K562 (cell line): ENCODE data around the gene RPL10A. TPM values are rescaled to one million over a fixed set of nuclear protein-coding genes. Genes with fewer than 3 reads are reported as not detected.

Source experiments
- polyA plus RNA-seq, 8 experiments: library from polyadenylated mRNA; depleted of rRNA in 4 of 8; stranded (reverse) in 5 of 8; unstranded in 3 of 8; fragments of >200 nt; fragmentation: Nextera tagmentation in 2 of 8; fragmentation: Illumina TruSeq in 1 of 8; extraction: Ambion mirVana in 2 of 8; extraction: Trizol in 1 of 8; gene quantifications; 2 replicates each; pipeline versions ENCODE4 v1.2.1 to v1.2.3, GENCODE V29; 2011 to 2014; ENCODE audit warnings: inconsistent platforms in 1 of 8, missing spikeins in 1 of 8
- total RNA-seq, 7 experiments: library from RNA; depleted of rRNA in 6 of 7; stranded (reverse); fragments of >200 nt in 6 of 7; fragmentation: Illumina TruSeq in 2 of 7; extraction: Trizol in 2 of 7; gene quantifications; 2 replicates each; pipeline versions ENCODE4 v1.2.1 to v1.2.3, GENCODE V29; 2011 to 2021; ENCODE audit warnings: low replicate concordance in 1 of 7
- TF ChIP-seq, protein P1 (sequence below): fragments of 200-600 bp; sonication (generic); IDR thresholded peaks from one replicate; pipeline ENCODE4 v1.6.1; 2012; ENCODE audit warnings: mild to moderate bottlenecking, low read depth, low read length, inconsistent platforms

Gene RPL10A
- total and polyA plus RNA-seq, 9 of the 15 experiments (the other 6 are each of a cell fraction or from before 2014, with no cell fraction given), result 1,589 to 3,237 (median 2,116) TPM

DNA sequence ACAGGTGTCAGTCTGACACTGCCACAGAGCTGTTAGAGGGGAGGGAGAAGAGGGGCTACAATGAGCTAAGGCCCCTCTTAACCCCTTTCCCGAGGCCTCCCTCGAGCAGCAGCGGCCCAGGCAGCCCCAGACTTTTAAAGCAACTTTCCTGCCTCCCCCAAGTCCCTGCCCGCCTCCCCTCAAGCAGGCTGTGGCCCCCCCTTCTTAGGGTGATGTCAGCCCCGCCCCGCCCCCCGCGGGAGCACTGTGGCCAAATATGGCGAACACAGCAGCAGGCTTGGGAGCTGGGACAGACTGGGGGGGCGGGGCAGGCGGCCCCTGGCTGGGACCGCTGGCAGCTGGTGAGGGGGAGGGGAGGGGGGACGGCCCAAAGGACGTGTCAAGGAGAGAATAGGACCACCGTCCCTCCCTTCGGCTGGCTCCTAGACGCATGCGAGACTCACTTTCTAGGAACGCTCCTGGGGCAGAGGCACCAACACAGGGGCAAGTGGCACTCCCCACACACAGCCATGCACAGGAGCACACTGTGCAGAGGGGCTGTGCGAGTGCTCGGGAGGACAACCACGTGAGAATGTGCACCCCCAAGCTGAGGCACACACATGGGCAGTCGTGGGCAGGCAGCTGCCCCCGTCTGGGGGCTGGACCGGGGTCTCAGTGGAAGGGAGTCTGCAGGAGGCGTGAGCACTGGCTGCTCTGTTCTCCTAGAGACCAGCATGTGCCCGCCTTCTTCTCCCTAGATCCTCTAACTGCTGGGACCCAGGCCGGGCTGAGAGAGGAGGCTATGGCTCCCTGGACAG, 22.0 kb downstream of the RPL10A start (continued):
- TF ChIP-seq, protein P1, sequence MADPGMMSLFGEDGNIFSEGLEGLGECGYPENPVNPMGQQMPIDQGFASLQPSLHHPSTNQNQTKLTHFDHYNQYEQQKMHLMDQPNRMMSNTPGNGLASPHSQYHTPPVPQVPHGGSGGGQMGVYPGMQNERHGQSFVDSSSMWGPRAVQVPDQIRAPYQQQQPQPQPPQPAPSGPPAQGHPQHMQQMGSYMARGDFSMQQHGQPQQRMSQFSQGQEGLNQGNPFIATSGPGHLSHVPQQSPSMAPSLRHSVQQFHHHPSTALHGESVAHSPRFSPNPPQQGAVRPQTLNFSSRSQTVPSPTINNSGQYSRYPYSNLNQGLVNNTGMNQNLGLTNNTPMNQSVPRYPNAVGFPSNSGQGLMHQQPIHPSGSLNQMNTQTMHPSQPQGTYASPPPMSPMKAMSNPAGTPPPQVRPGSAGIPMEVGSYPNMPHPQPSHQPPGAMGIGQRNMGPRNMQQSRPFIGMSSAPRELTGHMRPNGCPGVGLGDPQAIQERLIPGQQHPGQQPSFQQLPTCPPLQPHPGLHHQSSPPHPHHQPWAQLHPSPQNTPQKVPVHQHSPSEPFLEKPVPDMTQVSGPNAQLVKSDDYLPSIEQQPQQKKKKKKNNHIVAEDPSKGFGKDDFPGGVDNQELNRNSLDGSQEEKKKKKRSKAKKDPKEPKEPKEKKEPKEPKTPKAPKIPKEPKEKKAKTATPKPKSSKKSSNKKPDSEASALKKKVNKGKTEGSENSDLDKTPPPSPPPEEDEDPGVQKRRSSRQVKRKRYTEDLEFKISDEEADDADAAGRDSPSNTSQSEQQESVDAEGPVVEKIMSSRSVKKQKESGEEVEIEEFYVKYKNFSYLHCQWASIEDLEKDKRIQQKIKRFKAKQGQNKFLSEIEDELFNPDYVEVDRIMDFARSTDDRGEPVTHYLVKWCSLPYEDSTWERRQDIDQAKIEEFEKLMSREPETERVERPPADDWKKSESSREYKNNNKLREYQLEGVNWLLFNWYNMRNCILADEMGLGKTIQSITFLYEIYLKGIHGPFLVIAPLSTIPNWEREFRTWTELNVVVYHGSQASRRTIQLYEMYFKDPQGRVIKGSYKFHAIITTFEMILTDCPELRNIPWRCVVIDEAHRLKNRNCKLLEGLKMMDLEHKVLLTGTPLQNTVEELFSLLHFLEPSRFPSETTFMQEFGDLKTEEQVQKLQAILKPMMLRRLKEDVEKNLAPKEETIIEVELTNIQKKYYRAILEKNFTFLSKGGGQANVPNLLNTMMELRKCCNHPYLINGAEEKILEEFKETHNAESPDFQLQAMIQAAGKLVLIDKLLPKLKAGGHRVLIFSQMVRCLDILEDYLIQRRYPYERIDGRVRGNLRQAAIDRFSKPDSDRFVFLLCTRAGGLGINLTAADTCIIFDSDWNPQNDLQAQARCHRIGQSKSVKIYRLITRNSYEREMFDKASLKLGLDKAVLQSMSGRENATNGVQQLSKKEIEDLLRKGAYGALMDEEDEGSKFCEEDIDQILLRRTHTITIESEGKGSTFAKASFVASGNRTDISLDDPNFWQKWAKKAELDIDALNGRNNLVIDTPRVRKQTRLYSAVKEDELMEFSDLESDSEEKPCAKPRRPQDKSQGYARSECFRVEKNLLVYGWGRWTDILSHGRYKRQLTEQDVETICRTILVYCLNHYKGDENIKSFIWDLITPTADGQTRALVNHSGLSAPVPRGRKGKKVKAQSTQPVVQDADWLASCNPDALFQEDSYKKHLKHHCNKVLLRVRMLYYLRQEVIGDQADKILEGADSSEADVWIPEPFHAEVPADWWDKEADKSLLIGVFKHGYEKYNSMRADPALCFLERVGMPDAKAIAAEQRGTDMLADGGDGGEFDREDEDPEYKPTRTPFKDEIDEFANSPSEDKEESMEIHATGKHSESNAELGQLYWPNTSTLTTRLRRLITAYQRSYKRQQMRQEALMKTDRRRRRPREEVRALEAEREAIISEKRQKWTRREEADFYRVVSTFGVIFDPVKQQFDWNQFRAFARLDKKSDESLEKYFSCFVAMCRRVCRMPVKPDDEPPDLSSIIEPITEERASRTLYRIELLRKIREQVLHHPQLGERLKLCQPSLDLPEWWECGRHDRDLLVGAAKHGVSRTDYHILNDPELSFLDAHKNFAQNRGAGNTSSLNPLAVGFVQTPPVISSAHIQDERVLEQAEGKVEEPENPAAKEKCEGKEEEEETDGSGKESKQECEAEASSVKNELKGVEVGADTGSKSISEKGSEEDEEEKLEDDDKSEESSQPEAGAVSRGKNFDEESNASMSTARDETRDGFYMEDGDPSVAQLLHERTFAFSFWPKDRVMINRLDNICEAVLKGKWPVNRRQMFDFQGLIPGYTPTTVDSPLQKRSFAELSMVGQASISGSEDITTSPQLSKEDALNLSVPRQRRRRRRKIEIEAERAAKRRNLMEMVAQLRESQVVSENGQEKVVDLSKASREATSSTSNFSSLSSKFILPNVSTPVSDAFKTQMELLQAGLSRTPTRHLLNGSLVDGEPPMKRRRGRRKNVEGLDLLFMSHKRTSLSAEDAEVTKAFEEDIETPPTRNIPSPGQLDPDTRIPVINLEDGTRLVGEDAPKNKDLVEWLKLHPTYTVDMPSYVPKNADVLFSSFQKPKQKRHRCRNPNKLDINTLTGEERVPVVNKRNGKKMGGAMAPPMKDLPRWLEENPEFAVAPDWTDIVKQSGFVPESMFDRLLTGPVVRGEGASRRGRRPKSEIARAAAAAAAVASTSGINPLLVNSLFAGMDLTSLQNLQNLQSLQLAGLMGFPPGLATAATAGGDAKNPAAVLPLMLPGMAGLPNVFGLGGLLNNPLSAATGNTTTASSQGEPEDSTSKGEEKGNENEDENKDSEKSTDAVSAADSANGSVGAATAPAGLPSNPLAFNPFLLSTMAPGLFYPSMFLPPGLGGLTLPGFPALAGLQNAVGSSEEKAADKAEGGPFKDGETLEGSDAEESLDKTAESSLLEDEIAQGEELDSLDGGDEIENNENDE, result no peak
- TF ChIP-seq, all 486 proteins: peak for 39
